Inflammatory macrophage treated with lipopolysaccharide for 4 hours (primary cell): ENCODE data around the gene PDGFRB.
A peak's percentile ranks its signal among the peaks of the same experiment; 100 is the strongest.

Experiments used
- DNase-seq: peaks from one replicate; pipeline ENCODE4 v3.0.0-alpha.2; 2020

PDGFRB gene

GRCh38 chr5:150162142-150162513, 6.5 kb upstream of the PDGFRB start:
- no peak for DNase-seq

GRCh38 chr5:150161242-150162141, 5.8 kb upstream of the PDGFRB start:
- DNase-seq, result peak; percentile 70

GRCh38 chr5:150160448-150161081, 4.9 kb upstream of the PDGFRB start:
- DNase-seq, result no peak

GRCh38 chr5:150159741-150160179, 4.1 kb upstream of the PDGFRB start:
- peak; percentile 74 for DNase-seq

GRCh38 chr5:150159031-150159430, 3.4 kb upstream of the PDGFRB start:
- no peak for DNase-seq

- no peak for DNase-seq
Measured at GRCh38 chr5:150158170-150158949, 2.7 kb upstream of the PDGFRB start.

- DNase-seq, result no peak
Measured at GRCh38 chr5:150157168-150157567, 1.5 kb upstream of the PDGFRB start.

- no peak for DNase-seq
Measured at GRCh38 chr5:150156540-150156939, 895 bp upstream of the PDGFRB start.

GRCh38 chr5:150156027-150156368, 353 bp upstream of the PDGFRB start:
- no peak for DNase-seq

GRCh38 chr5:150154618-150155128, 972 bp downstream of the PDGFRB start:
- DNase-seq, result no peak

GRCh38 chr5:150153957-150154617, 1.6 kb downstream of the PDGFRB start:
- DNase-seq, result no peak

- no peak for DNase-seq
Measured at GRCh38 chr5:150153483-150153882, 2.2 kb downstream of the PDGFRB start.

GRCh38 chr5:150152636-150153462, 2.8 kb downstream of the PDGFRB start:
- DNase-seq, result no peak

- no peak for DNase-seq
Measured at GRCh38 chr5:150149618-150150017, 6.0 kb downstream of the PDGFRB start.

- DNase-seq, result no peak
Measured at GRCh38 chr5:150148117-150148927, 7.3 kb downstream of the PDGFRB start.

GRCh38 chr5:150147670-150148069, 8.0 kb downstream of the PDGFRB start:
- no peak for DNase-seq

GRCh38 chr5:150146862-150147601, 8.6 kb downstream of the PDGFRB start:
- DNase-seq, result no peak

- no peak for DNase-seq
Measured at GRCh38 chr5:150146235-150146634, 9.4 kb downstream of the PDGFRB start.

- no peak for DNase-seq
Measured at GRCh38 chr5:150144879-150145278, 10.8 kb downstream of the PDGFRB start.

- no peak for DNase-seq
Measured at GRCh38 chr5:150144246-150144801, 11.3 kb downstream of the PDGFRB start.
